Measurements from ENCODE around the gene CALML6. TPM values are rescaled to one million over a fixed set of nuclear protein-coding genes. Genes with fewer than 3 reads are reported as not detected.
A peak's percentile ranks its signal among the peaks of the same experiment; 100 is the strongest.

CALML6 gene
- total and polyA plus RNA-seq, 10 of the 15 experiments (the other 5 are each of a cell fraction or from before 2014, with no cell fraction given) = 0.07 to 1.3 (median 0.21) TPM; not detected in 5

DNA sequence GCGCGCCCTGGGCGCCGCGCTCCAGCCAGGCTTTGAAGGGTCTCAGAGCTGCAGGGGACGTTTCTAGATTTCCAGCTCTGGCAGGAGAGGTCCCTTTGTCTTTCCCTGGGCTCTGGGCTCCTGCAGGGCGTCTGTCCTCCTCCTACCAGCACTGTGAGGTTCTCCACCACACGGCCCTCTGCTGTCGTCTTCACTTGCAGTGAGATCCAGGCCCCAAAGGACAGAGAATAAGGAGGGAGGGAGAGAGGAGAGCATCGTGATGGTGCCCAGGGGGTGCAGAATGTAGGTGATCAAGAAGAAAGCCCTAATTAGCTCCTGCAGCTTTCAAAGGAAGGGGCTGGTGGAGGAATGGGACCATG, 20.0 kb upstream of the CALML6 start:
- Histone ChIP-seq H4K20me1 (ENCODE audit: control insufficient read depth, insufficient read depth) (no peaks in the 10 kb centered on the region), H3K4me1 (ENCODE audit: control insufficient read depth, insufficient read depth, low read length) (peaks cover 16% of the 10 kb centered on the region), H3K9me3 (replicated peaks; ENCODE audit: control insufficient read depth, insufficient read depth, low read length) (no peaks in the 10 kb centered on the region), H3K36me3 (ENCODE audit: control insufficient read depth in 2 of 2, insufficient read depth in 2 of 2, low read length in 1 of 2) (no peaks in the 10 kb centered on the region), H3K9ac (ENCODE audit: control insufficient read depth, insufficient read depth, low read length) (no peak overlapping the region), H2AFZ (ENCODE audit: control insufficient read depth, low read depth, low read length) (no peak overlapping the region), H3K27me3 (replicated peaks in 1 of 2; ENCODE audit: control insufficient read depth in 2 of 2, insufficient read depth in 2 of 2, low read length in 1 of 2) (no peaks in the 10 kb centered on the region), H3K79me2 (ENCODE audit: control insufficient read depth, insufficient read depth, low read length) (peaks cover 9% of the 10 kb centered on the region), H3K4me2 (ENCODE audit: control insufficient read depth, insufficient read depth) (no peak overlapping the region), H3K27ac (ENCODE audit: control insufficient read depth, insufficient read depth) (no peak overlapping the region), H3K4me3 (no peak overlapping the region)
- in situ Hi-C loops (cut with MboI) = no loop called here
- ChIA-PET RAD21 (ENCODE audit: unreplicated experiment) (interaction anchor here (5.6 kb wide), 1 partner anchor 12 kb away, joined by 28 read pairs; no protein-coding TSS in a partner anchor), SMC1A (ENCODE audit: uncharacterized antibody, unreplicated experiment) (interaction anchor here (1.1 kb wide), 1 partner anchor 71 kb away, joined by 3 read pairs; no protein-coding TSS in a partner anchor), POLR2A (interaction anchor here (0.5 to 0.8 kb wide), 2 partner anchors 14 to 747 kb away, joined by 3 to 4 read pairs; no protein-coding TSS in a partner anchor), CTCF (interaction anchor here (0.7 to 3.8 kb wide), 3 partner anchors 9 to 12 kb away, joined by 3 to 23 read pairs (median 4); no protein-coding TSS in a partner anchor)
- intact Hi-C loops (cut with micrococcal nuclease; ENCODE audit: unreplicated experiment) = no loop called here
- DNase-seq (ENCODE audit: low read depth, low spot score) = no peak
- ATAC-seq = no peak
- no peak for TF ChIP-seq BHLHE40 (IDR thresholded peaks at IDR 0.05; ENCODE audit: borderline replicate concordance in 1 of 2, low read depth in 2 of 2, low read length in 1 of 2)
- no peak for TF ChIP-seq RAD21 (IDR thresholded peaks at IDR 0.05; ENCODE audit: insufficient read depth, low read depth, low read length)
- WGBS (ENCODE audit: insufficient coverage, insufficient replicate concordance, low lambda C conversion rate, missing lambda C conversion rate) = 52% methylated on average over 10 of the region's 10 CpGs
- no peak for FAIRE-seq
- no TSS peak for BruUV-seq (replicated peaks)

DNA sequence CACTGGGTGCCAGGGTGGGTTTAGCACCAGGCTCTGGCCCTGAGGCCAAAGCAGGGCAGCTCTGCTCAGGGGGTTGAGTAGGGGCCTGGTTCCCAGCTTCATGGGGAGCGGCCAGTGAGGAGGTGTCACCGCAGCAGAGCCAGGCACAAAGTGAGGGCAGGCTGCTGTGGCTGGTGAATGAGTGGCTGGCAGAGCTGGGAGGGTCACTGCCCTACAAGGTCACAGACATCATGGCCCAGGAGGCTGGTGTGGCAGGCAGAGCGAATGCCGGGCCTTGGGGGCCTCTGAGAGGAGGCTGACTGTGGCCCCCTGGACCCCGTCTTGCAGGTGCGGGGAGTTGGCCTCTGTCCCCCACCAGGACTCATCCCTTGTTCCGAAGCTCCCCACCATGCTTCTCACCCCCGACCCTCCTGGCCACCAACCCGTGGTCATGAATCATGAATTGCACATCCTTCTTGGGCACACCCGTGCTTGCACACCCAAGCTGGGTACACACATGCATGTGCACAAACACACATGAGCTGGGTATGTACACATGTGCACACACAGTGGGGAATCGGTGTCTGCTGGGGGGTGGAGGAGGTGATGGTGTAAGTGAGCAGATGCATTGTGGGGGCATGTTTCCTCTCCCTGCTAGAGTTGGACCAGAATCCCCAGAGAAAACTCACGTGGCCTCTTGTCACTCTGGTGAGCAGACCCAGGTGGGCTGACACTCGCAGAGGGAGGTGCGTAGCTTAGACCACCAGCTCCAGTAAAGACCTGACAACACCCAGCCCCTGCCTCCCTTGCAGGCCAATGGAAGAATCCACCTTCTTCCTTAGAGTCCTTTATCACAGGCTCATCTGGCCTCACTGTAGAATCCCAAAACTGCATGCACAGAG, 19.4 kb upstream of the CALML6 start:
- Histone ChIP-seq H3K4me3 (no peak overlapping the region), H3K27me3 (replicated peaks in 1 of 2; ENCODE audit: control insufficient read depth in 2 of 2, insufficient read depth in 2 of 2, low read length in 1 of 2) (no peaks in the 10 kb centered on the region), H3K4me1 (ENCODE audit: control insufficient read depth, insufficient read depth, low read length) (peaks cover 16% of the 10 kb centered on the region), H2AFZ (ENCODE audit: control insufficient read depth, low read depth, low read length) (no peak overlapping the region), H3K27ac (ENCODE audit: control insufficient read depth, insufficient read depth) (no peak overlapping the region), H3K79me2 (ENCODE audit: control insufficient read depth, insufficient read depth, low read length) (peaks cover 5% of the 10 kb centered on the region), H3K9ac (ENCODE audit: control insufficient read depth, insufficient read depth, low read length) (no peak overlapping the region), H3K4me2 (ENCODE audit: control insufficient read depth, insufficient read depth) (no peak overlapping the region), H3K9me3 (replicated peaks; ENCODE audit: control insufficient read depth, insufficient read depth, low read length) (no peaks in the 10 kb centered on the region), H4K20me1 (ENCODE audit: control insufficient read depth, insufficient read depth) (no peaks in the 10 kb centered on the region), H3K36me3 (ENCODE audit: control insufficient read depth in 2 of 2, insufficient read depth in 2 of 2, low read length in 1 of 2) (no peaks in the 10 kb centered on the region)
- WGBS (ENCODE audit: insufficient coverage, insufficient replicate concordance, low lambda C conversion rate, missing lambda C conversion rate) = 51% methylated on average over 11 of the region's 14 CpGs
- no peak for DNase-seq (ENCODE audit: low read depth, low spot score)
- ATAC-seq = no peak
- ChIA-PET POLR2A (interaction anchor here (0.5 kb wide), 1 partner anchor 748 kb away, joined by 3 read pairs; no protein-coding TSS in a partner anchor), CTCF (interaction anchor here (0.7 to 3.8 kb wide), 3 partner anchors 8 to 12 kb away, joined by 3 to 23 read pairs (median 4); no protein-coding TSS in a partner anchor), RAD21 (ENCODE audit: unreplicated experiment) (interaction anchor here (5.6 kb wide), 1 partner anchor 11 kb away, joined by 28 read pairs; no protein-coding TSS in a partner anchor), SMC1A (ENCODE audit: uncharacterized antibody, unreplicated experiment) (interaction anchor here (0.6 to 1.1 kb wide), 2 partner anchors 10 to 72 kb away, joined by 3 read pairs; no protein-coding TSS in a partner anchor)
- FAIRE-seq = no peak
- no TSS peak for BruUV-seq (replicated peaks)
- in situ Hi-C loops (cut with MboI) (no loop called here), intact Hi-C loops (cut with micrococcal nuclease; ENCODE audit: unreplicated experiment) (no loop called here)
- peak; percentile 8 for TF ChIP-seq USF1 (IDR thresholded peaks at IDR 0.05; ENCODE audit: borderline replicate concordance, extremely low read length, insufficient read depth, low read depth, low read length)
- TF ChIP-seq ZNF384 (IDR thresholded peaks at IDR 0.05; ENCODE audit: borderline replicate concordance, low read depth, low read length) = no peak
- TF ChIP-seq, protein P1, sequence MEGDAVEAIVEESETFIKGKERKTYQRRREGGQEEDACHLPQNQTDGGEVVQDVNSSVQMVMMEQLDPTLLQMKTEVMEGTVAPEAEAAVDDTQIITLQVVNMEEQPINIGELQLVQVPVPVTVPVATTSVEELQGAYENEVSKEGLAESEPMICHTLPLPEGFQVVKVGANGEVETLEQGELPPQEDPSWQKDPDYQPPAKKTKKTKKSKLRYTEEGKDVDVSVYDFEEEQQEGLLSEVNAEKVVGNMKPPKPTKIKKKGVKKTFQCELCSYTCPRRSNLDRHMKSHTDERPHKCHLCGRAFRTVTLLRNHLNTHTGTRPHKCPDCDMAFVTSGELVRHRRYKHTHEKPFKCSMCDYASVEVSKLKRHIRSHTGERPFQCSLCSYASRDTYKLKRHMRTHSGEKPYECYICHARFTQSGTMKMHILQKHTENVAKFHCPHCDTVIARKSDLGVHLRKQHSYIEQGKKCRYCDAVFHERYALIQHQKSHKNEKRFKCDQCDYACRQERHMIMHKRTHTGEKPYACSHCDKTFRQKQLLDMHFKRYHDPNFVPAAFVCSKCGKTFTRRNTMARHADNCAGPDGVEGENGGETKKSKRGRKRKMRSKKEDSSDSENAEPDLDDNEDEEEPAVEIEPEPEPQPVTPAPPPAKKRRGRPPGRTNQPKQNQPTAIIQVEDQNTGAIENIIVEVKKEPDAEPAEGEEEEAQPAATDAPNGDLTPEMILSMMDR (IDR thresholded peaks at IDR 0.05 in 2 of 3, conservative IDR thresholded peaks at IDR 0.05 in 1 of 3; ENCODE audit: control insufficient read depth in 2 of 3, extremely low read depth in 1 of 3, insufficient read depth in 1 of 3, low read depth in 3 of 3, low read length in 3 of 3) = no peak
- TF ChIP-seq SRF (IDR thresholded peaks at IDR 0.05; ENCODE audit: low read depth in 2 of 2, low read length in 2 of 2) = no peak
- no peak for TF ChIP-seq YBX1 (IDR thresholded peaks at IDR 0.05)
- TF ChIP-seq MEF2B (IDR thresholded peaks at IDR 0.05; ENCODE audit: partially characterized antibody, poor library complexity, severe bottlenecking) = peak; percentile 33
- TF ChIP-seq LARP7 (IDR thresholded peaks at IDR 0.05) = 0 out of 2 replicates have a peak, but pooled peaks have one; percentile 27
- TF ChIP-seq BHLHE40 (IDR thresholded peaks at IDR 0.05; ENCODE audit: borderline replicate concordance in 1 of 2, low read depth in 2 of 2, low read length in 1 of 2) = peak in 1 of 2 experiments; percentile 51; a peak in 2 of 4 replicates

All from GM12878 (cell line).